SK-N-SH (cell line): Measurements from ENCODE around the gene ATG16L2. TPM values are rescaled to one million over a fixed set of nuclear protein-coding genes. Genes with fewer than 3 reads are reported as not detected.

ENCODE experiments used
- CTCF ChIA-PET: fragments of 300-600, 350-600 bp; formaldehyde crosslinking; extraction: SDS; loops from one replicate; lab custom pipeline; 2021; lab: Yijun Ruan, JAX
- POLR2A ChIA-PET: fragments of 350-600 bp; sonication (Branson Sonifier 250); formaldehyde crosslinking; extraction: SDS; loops from one replicate; lab custom pipeline; 2020; ENCODE audit warnings: antibody characterized with exemption, inconsistent platforms; lab: Yijun Ruan, JAX
- DNase-seq: peaks from one replicate; pipeline ENCODE4 v3.0.0; 2012
- H2AFZ ChIP-seq: fragments of 200-600 bp; sonication (generic); 2 replicates; pipeline ENCODE4 v1.8.1; 2016; ENCODE audit warnings: antibody characterized with exemption, mild to moderate bottlenecking, low read depth
- H3F3A ChIP-seq: fragments of 200-600 bp; sonication (generic); replicated peaks from 2 replicates; pipeline ENCODE3; 2016; ENCODE audit warnings: antibody characterized with exemption, mild to moderate bottlenecking; ENCODE audit not compliant: insufficient read depth
- H3K27ac ChIP-seq, 2 experiments: fragments of 200-500 bp in 1 of 2; fragments of 200-600 bp in 1 of 2; sonication (Bioruptor generic) in 1 of 2; sonication (generic), shearing (Covaris generic) in 1 of 2; 2 replicates each; pipeline versions ENCODE4 v1.5.1 to v1.6.1; 2014 to 2016; ENCODE audit warnings: low read depth in 2 of 2, inconsistent platforms in 1 of 2, low read length in 1 of 2, mild to moderate bottlenecking in 1 of 2, mixed read lengths in 1 of 2
- H3K27me3 ChIP-seq: fragments of 200-600 bp; sonication (generic), shearing (Covaris generic); 2 replicates; pipeline ENCODE4 v1.6.1; 2016; ENCODE audit warnings: mixed run types; ENCODE audit not compliant: insufficient read depth
- H3K36me3 ChIP-seq, 2 experiments: fragments of 200-500 bp in 1 of 2; fragments of 200-600 bp in 1 of 2; sonication (Bioruptor generic) in 1 of 2; sonication (generic) in 1 of 2; replicated peaks in 1 of 2; 2 replicates each; pipeline versions ENCODE3 to v1.5.1; 2014 to 2016; ENCODE audit warnings: low read length in 1 of 2, mild to moderate bottlenecking in 1 of 2; ENCODE audit not compliant: insufficient read depth in 2 of 2, control insufficient read depth in 1 of 2
- H3K4me1 ChIP-seq, 2 experiments: fragments of 200-500 bp in 1 of 2; fragments of 200-600 bp in 1 of 2; sonication (Bioruptor generic) in 1 of 2; sonication (generic), shearing (Covaris generic) in 1 of 2; 2 replicates each; pipeline versions ENCODE4 v1.5.1 to v1.6.1; 2014 to 2016; ENCODE audit warnings: low read depth in 1 of 2, low read length in 1 of 2, mixed run types in 1 of 2; ENCODE audit not compliant: insufficient read depth in 2 of 2, control insufficient read depth in 1 of 2
- H3K4me2 ChIP-seq: fragments of 200-600 bp; sonication (generic), shearing (Covaris generic); 2 replicates; pipeline ENCODE4 v1.6.1; 2017; ENCODE audit warnings: mixed run types
- H3K4me3 ChIP-seq, 2 experiments: fragments of 200-500 bp in 1 of 2; fragments of 200-600 bp in 1 of 2; sonication (Bioruptor generic) in 1 of 2; sonication (generic), shearing (Covaris generic) in 1 of 2; 2 replicates each; pipeline versions ENCODE4 v1.5.1 to v1.8.1; 2014 to 2016; ENCODE audit warnings: low read depth in 2 of 2, inconsistent platforms in 1 of 2, low read length in 1 of 2, mild to moderate bottlenecking in 1 of 2, mixed read lengths in 1 of 2, moderate library complexity in 1 of 2
- H3K79me2 ChIP-seq: fragments of 200-600 bp; sonication (generic); 2 replicates; pipeline ENCODE4 v1.8.1; 2017; ENCODE audit warnings: mild to moderate bottlenecking; ENCODE audit not compliant: insufficient read depth
- H3K9ac ChIP-seq: fragments of 200-600 bp; sonication (generic); 2 replicates; pipeline ENCODE4 v1.6.1; 2017; ENCODE audit warnings: mixed run types
- H3K9me2 ChIP-seq: fragments of 200-600 bp; sonication (generic); 2 replicates; pipeline ENCODE4 v1.6.1; 2017; ENCODE audit warnings: mixed run types
- H3K9me3 ChIP-seq: fragments of 200-600 bp; sonication (generic); 2 replicates; pipeline ENCODE4 v1.6.1; 2017; ENCODE audit warnings: mixed run types, mild to moderate bottlenecking, moderate library complexity
- H4K20me1 ChIP-seq: fragments of 200-600 bp; sonication (generic); 2 replicates; pipeline ENCODE4 v1.6.1; 2017; ENCODE audit warnings: mild to moderate bottlenecking, mixed run types; ENCODE audit not compliant: insufficient read depth
- CHD2 ChIP-seq: fragments of 150-350 bp; IDR thresholded peaks from 2 replicates; pipeline ENCODE4 v1.6.1; 2018; ENCODE audit warnings: low read length; ENCODE audit not compliant: partially characterized antibody
- FOSL2 ChIP-seq: IDR thresholded peaks from 2 replicates; pipeline ENCODE4 v1.4.0; 2012; ENCODE audit warnings: low read depth, mild to moderate bottlenecking, moderate library complexity, borderline replicate concordance
- FOXJ3 ChIP-seq: sonication (generic); formaldehyde crosslinking; IDR thresholded peaks from 2 replicates; pipeline ENCODE4 v1.5.1; 2020; ENCODE audit warnings: mild to moderate bottlenecking, missing genetic modification reagents
- FOXM1 ChIP-seq: IDR thresholded peaks from 2 replicates; pipeline ENCODE4 v1.4.0; 2012; ENCODE audit warnings: low read depth, mild to moderate bottlenecking
- JUND ChIP-seq: IDR thresholded peaks from 2 replicates; pipeline ENCODE4 v1.4.0; 2012
- MEF2A ChIP-seq: IDR thresholded peaks from 2 replicates; pipeline ENCODE4 v1.4.0; 2012; ENCODE audit warnings: low read depth, borderline replicate concordance
- MXI1 ChIP-seq: IDR thresholded peaks from 2 replicates; pipeline ENCODE4 v1.6.1; 2012; ENCODE audit warnings: mild to moderate bottlenecking, low read depth, low read length, improper control_type of control experiment
- NFIC ChIP-seq: IDR thresholded peaks from 2 replicates; pipeline ENCODE4 v1.4.0; 2012; ENCODE audit warnings: borderline replicate concordance
- POLR2AphosphoS5 ChIP-seq: IDR thresholded peaks from 2 replicates; pipeline ENCODE4 v1.6.1; 2012; ENCODE audit warnings: low read depth, low read length
- RAD21 ChIP-seq: IDR thresholded peaks from 2 replicates; pipeline ENCODE4 v1.6.1; 2012; ENCODE audit warnings: mild to moderate bottlenecking, low read length
- RFX5 ChIP-seq: IDR thresholded peaks from 2 replicates; pipeline ENCODE4 v1.6.1; 2012; ENCODE audit warnings: mild to moderate bottlenecking, improper control_type of control experiment, low read length
- RXRA ChIP-seq: IDR thresholded peaks from 2 replicates; pipeline ENCODE4 v1.4.0; 2012; ENCODE audit warnings: low read depth, mild to moderate bottlenecking, borderline replicate concordance
- SMC3 ChIP-seq: IDR thresholded peaks from 2 replicates; pipeline ENCODE4 v1.6.1; 2012; ENCODE audit warnings: low read depth, low read length, improper control_type of control experiment
- TAF1 ChIP-seq: IDR thresholded peaks from 2 replicates; pipeline ENCODE4 v1.6.1; 2012; ENCODE audit warnings: low read depth, mild to moderate bottlenecking, low read length, moderate library complexity, borderline replicate concordance
- TCF12 ChIP-seq: IDR thresholded peaks from 2 replicates; pipeline ENCODE4 v1.4.0; 2012
- TEAD4 ChIP-seq: IDR thresholded peaks from 2 replicates; pipeline ENCODE4 v1.4.0; 2012; ENCODE audit warnings: mild to moderate bottlenecking, borderline replicate concordance; ENCODE audit not compliant: insufficient read depth
- YY1 ChIP-seq: IDR thresholded peaks from 2 replicates; pipeline ENCODE4 v1.4.0; 2012; ENCODE audit warnings: low read depth, mild to moderate bottlenecking
- WGBS: methylation state at CpG from one replicate; pipeline ENCODE4 v1.1.6; 2017; ENCODE audit warnings: low lambda C conversion rate; 5-methylcytosine and 5-hydroxymethylcytosine counted together
- polyA plus RNA-seq, 3 experiments: library from polyadenylated mRNA; depleted of rRNA; stranded (reverse); fragments of >200 nt; gene quantifications; 2 replicates each; pipeline ENCODE4 v1.2.3, GENCODE V29; 2012
- TF ChIP-seq, protein P1 (sequence below): IDR thresholded peaks from 2 replicates; pipeline ENCODE4 v1.4.0; 2012; ENCODE audit warnings: low read depth, borderline replicate concordance
- TF ChIP-seq, protein P2 (sequence below): IDR thresholded peaks from 2 replicates; pipeline ENCODE4; 2012
- TF ChIP-seq, protein P3 (sequence below): IDR thresholded peaks from 2 replicates; pipeline ENCODE4 v1.4.0; 2012; ENCODE audit warnings: low read depth
- TF ChIP-seq, protein P4 (sequence below): IDR thresholded peaks from 2 replicates; pipeline ENCODE4 v1.4.0; 2012; ENCODE audit warnings: low read depth, borderline replicate concordance

Gene ATG16L2
- polyA plus RNA-seq, 1 of the 3 experiments (the other 2 are of a cell fraction), result 26.9 TPM

DNA sequence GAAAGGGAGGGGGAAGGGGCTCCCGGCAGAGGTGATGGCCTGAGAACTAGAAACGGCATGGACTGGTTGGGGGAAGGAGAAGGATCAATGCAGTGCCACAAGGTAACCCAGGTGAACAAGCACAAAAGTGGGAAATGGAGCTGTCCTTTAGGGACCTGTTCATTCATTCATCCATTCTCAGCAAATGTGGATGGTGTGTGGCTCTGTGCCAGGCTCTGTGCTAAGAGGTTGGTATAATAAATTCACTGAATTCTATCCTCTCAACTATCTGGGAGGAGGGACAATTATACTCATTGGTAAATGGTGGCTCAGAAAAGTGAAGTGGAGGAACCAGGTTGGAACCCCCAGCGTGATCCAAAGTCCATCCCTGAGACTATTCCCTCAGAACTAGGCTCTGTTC, 43.4 kb upstream of the ATG16L2 start:
- no peak for DNase-seq
- Histone ChIP-seq H3K9ac (no peak overlapping the region), H3K9me3 (no peaks in the 10 kb centered on the region), H3F3A (peaks cover 3% of the 10 kb centered on the region), H4K20me1 (no peaks in the 10 kb centered on the region), H3K27me3 (no peaks in the 10 kb centered on the region), H3K4me1 (peaks cover 26 to 45% of the 10 kb centered on the region in 2 experiments), H3K79me2 (no peaks in the 10 kb centered on the region), H3K4me3 (no peak overlapping the region), H3K9me2 (no peaks in the 10 kb centered on the region), H3K27ac (no peak overlapping the region), H3K36me3 (no peaks in the 10 kb centered on the region), H3K4me2 (peak overlapping the region; percentile 49; the same call in 1 of the 2 replicates), H2AFZ (no peak overlapping the region)
- WGBS, result 95% methylated on average over 3 of the region's 3 CpGs
- ChIA-PET CTCF (interaction anchor here (0.9 to 1.2 kb wide), 4 partner anchors 24 to 512 kb away, joined by 4 to 5 read pairs (median 4); partner anchors contain the start of gene STARD10), POLR2A (interaction anchor here (0.6 kb wide), 1 partner anchor 530 kb away, joined by 6 read pairs; no protein-coding TSS in a partner anchor)
- no peak for TF ChIP-seq CHD2

DNA sequence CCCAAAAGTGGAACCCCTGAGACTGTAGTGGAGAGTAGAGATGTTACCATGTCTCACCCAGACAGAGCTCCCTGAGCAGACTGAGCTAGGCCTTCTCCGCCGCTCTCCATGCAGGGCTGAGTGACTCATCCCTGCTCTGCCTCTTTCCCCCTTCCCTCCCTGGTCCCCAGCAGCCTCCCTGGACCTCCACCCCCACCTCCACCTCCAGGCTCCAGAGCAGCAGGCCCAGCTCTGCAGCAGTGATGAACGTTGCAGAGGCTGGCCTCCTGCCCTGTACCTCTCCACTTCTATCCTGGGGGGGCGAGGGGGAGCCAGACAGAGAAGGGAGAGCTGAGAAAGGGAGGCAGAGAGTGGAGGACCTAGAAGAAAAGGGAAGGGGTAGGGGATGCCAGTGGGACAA, 42.7 kb upstream of the ATG16L2 start:
- H3K9ac ChIP-seq, result no peak overlapping the region; the same call in 1 of the 2 replicates
- POLR2A ChIA-PET, result no interaction called here
- TF ChIP-seq NFIC (0 out of 2 replicates have a peak, but pooled peaks have one; percentile 14), FOXM1 (no peak), RXRA (no peak), CHD2 (peak; percentile 8), FOSL2 (peak; percentile 88), JUND (peak; percentile 74; the same call in 1 of the 2 replicates), MEF2A (no peak), POLR2AphosphoS5 (no peak), MXI1 (no peak), TAF1 (no peak), SMC3 (no peak), TCF12 (peak; percentile 45; the same call in 1 of the 2 replicates), RFX5 (no peak), RAD21 (no peak), YY1 (no peak), FOXJ3 (no peak), TEAD4 (no peak)
- TF ChIP-seq, protein P1, sequence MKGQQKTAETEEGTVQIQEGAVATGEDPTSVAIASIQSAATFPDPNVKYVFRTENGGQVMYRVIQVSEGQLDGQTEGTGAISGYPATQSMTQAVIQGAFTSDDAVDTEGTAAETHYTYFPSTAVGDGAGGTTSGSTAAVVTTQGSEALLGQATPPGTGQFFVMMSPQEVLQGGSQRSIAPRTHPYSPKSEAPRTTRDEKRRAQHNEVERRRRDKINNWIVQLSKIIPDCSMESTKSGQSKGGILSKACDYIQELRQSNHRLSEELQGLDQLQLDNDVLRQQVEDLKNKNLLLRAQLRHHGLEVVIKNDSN, result no peak
- TF ChIP-seq, protein P2, sequence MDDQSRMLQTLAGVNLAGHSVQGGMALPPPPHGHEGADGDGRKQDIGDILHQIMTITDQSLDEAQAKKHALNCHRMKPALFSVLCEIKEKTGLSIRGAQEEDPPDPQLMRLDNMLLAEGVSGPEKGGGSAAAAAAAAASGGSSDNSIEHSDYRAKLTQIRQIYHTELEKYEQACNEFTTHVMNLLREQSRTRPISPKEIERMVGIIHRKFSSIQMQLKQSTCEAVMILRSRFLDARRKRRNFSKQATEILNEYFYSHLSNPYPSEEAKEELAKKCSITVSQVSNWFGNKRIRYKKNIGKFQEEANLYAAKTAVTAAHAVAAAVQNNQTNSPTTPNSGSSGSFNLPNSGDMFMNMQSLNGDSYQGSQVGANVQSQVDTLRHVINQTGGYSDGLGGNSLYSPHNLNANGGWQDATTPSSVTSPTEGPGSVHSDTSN, result peak; percentile 24
- TF ChIP-seq, protein P3, sequence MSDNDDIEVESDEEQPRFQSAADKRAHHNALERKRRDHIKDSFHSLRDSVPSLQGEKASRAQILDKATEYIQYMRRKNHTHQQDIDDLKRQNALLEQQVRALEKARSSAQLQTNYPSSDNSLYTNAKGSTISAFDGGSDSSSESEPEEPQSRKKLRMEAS, result peak; percentile 46; the same call in 1 of the 2 replicates
- TF ChIP-seq, protein P4, sequence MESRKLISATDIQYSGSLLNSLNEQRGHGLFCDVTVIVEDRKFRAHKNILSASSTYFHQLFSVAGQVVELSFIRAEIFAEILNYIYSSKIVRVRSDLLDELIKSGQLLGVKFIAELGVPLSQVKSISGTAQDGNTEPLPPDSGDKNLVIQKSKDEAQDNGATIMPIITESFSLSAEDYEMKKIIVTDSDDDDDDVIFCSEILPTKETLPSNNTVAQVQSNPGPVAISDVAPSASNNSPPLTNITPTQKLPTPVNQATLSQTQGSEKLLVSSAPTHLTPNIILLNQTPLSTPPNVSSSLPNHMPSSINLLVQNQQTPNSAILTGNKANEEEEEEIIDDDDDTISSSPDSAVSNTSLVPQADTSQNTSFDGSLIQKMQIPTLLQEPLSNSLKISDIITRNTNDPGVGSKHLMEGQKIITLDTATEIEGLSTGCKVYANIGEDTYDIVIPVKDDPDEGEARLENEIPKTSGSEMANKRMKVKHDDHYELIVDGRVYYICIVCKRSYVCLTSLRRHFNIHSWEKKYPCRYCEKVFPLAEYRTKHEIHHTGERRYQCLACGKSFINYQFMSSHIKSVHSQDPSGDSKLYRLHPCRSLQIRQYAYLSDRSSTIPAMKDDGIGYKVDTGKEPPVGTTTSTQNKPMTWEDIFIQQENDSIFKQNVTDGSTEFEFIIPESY, result no peak
- peaks cover 26 to 48% of the 10 kb centered on the region in 2 experiments for H3K4me1 ChIP-seq
- CTCF ChIA-PET, result interaction anchor here (0.9 to 2.0 kb wide), 5 partner anchors 9 to 86 kb away, joined by 3 to 5 read pairs (median 5); partner anchors contain the start of gene STARD10
- peak; percentile 44 for DNase-seq
- H3K4me3 ChIP-seq, result no peak overlapping the region
- H3F3A ChIP-seq, result peaks cover 3% of the 10 kb centered on the region
- no peaks in the 10 kb centered on the region for H3K9me2 ChIP-seq
- 10% methylated on average over 4 of the region's 4 CpGs for WGBS
- H3K27ac ChIP-seq, result peak overlapping the region; percentile 3 to 35; a peak in 2 of 4 replicates
- no peaks in the 10 kb centered on the region for H3K36me3 ChIP-seq
- no peaks in the 10 kb centered on the region for H3K9me3 ChIP-seq
- no peaks in the 10 kb centered on the region for H4K20me1 ChIP-seq
- no peaks in the 10 kb centered on the region for H3K27me3 ChIP-seq
- H3K79me2 ChIP-seq, result no peaks in the 10 kb centered on the region
- H2AFZ ChIP-seq, result 0 out of 2 replicates have a peak overlapping the region, but pooled peaks have one; percentile 9
- H3K4me2 ChIP-seq, result peak overlapping the region; percentile 49; the same call in 1 of the 2 replicates
